Upper lobe of left lung (tissue), 4 donors: ENCODE data around the gene MVB12B.

ENCODE experiments used
- CTCF ChIP-seq, 6 experiments: fragments of 450-650 bp in 4 of 6; fragments of 200-600 bp in 2 of 6; sonication (generic) in 2 of 6; IDR thresholded peaks; one replicate each; pipeline ENCODE4 v1.5.1; 2016 to 2019; ENCODE audit warnings: antibody characterized with exemption in 6 of 6
- POLR2A ChIP-seq, 4 donors: fragments of 450-650 bp; IDR thresholded peaks; one replicate each; pipeline ENCODE4 v1.5.1; 2016 to 2017; ENCODE audit warnings: antibody characterized with exemption in 4 of 4, mild to moderate bottlenecking in 2 of 4
- POLR2AphosphoS5 ChIP-seq, 2 donors: sonication (generic); formaldehyde crosslinking; IDR thresholded peaks; one replicate each; pipeline ENCODE4 v1.5.1; 2017; ENCODE audit warnings: antibody characterized with exemption in 2 of 2

- TF ChIP-seq CTCF (IDR thresholded peaks at IDR 0.05), result no peak
- no peak for TF ChIP-seq POLR2A (IDR thresholded peaks at IDR 0.05)
- no peak for TF ChIP-seq POLR2AphosphoS5 (IDR thresholded peaks at IDR 0.05)
Measured at GRCh38 chr9:126521551-126521950, 194.9 kb downstream of the MVB12B start.
